ENCODE measurements around the gene ZNF280C.

ZNF280C gene

GRCh38 chrX:130176354-130176776 lies 92.3 kb downstream of the ZNF280C start:
- FAIRE-seq, result no peak

DNA sequence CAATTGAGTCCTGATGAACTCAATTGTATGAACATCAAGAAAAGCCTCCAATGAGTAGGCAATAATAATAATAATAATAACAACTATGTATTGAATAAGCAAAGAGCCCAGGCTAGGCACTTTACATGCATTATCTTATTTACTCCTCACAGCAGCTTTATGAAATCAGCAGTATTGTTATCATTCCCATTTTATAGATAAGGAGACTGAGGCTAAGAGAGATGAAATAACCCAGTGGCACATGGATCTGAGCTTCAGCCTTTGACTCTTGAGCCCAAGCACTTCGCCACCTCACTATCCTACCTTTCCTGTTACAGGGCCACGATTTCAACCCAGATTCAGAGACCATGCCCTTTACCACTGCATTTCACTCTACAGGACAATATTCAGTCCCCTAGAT lies 93.8 kb downstream of the ZNF280C start:
- no peak for FAIRE-seq

- no peak for FAIRE-seq
Observed at GRCh38 chrX:130174045-130174704, 94.5 kb downstream of the ZNF280C start.

GRCh38 chrX:130173190-130173895 lies 95.4 kb downstream of the ZNF280C start:
- no peak for FAIRE-seq

GRCh38 chrX:130172127-130172845 lies 96.4 kb downstream of the ZNF280C start:
- FAIRE-seq, result no peak

- FAIRE-seq, result no peak
Observed at GRCh38 chrX:130171446-130172126, 97.1 kb downstream of the ZNF280C start, which contains the start of gene RAB33A. Gene RAB33A, plus strand, starts transcription at chrX:130171962. Its CDS starts 101 bp downstream, at chrX:130172063.

DNA sequence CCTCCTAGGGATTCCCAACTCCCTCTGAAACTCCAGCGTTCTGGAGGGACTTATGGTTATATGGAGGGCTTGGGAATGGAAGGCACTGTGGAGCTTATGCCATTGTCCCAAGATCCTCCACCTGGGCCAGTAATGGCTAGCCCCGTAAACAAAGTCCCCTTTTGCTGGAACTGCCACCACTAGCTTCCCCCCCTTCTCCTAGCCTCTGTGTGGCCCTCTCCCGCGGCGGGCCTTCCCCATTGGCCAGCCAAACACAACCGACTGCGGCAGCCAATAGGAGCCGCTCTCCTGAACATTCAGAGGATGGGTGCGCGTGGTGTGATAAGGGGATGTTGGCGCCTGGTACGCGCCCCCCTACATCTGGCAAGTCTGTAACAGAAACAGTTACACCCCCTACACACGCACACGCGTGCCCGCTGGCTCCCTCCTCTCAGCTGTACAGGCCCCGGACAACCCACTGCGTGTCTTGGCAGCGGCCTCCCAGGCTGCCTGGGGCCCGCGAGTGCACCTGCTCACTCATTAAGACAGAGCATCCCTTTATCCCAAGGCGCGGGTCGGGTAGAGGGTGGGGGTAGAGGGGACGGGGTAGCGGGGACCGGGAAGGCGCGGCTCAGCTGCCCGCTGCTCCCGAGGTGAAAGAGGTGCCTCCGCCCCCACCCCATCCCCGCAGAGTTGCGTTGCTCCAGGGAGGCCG lies 97.8 kb downstream of the ZNF280C start:
- FAIRE-seq, result no peak

DNA sequence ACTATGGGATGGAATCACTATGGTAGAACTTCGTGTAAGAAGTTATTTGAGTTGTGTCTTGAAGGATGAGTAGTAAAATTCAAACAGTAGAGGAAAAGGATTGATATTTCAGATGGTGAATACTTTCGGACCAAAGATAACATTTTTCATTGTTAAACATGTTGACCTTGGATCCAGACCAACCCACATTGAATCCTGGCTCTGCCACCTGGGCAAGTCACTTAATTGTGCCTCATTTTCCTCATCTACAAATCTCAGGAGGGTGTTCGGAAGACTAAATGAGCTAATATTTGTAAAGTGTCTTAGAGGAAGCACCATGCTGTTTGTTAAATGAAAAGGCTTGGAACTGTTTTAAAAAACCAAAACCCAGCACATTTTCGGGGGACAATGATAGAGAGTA lies 101.7 kb downstream of the ZNF280C start:
- FAIRE-seq, result no peak

DNA sequence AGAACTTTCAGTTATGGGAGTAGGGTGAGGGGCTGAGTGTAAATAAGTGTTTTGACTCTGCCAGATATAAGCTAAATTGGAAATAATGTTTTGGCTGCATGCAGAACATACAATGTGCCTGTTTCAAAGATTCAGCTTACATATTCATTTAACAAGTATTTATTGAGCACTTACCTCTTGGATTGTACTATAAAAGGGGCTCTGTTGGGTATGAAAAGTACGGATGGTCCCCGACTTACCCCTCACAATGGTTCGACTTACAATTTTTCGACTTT lies 102.3 kb downstream of the ZNF280C start:
- no peak for FAIRE-seq

- FAIRE-seq, result peak; percentile 35
Observed at GRCh38 chrX:130165703-130166502, 102.8 kb downstream of the ZNF280C start, which contains the start of gene AIFM1. Gene AIFM1, minus strand, starts transcription at chrX:130165841. Its CDS starts 185 bp downstream, at chrX:130165656.

DNA sequence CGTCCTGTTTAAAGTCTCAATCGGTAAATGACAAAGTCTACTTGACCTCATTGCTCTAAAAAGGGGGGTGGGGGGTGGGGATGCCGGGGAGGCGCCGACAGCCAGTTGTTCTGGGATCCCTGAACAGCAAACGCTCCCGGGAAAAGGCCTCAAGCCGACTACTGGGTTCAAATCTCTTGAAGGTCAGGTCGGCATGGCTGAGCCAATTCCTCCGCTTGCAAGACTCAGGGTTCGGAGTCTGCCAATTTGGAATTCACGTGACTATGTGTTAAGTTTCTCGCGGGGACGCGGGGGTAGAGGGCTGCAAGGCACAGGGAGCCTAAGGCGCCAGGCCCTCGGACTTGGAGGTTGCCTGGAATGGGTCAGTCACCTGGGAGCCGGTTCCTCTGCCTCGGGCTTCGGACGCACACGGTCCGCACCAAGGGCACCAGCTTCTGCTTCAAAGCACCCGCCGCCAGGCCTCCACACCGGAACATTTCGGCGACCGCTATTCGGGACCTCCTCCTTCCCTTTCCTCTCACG lies 103.5 kb downstream of the ZNF280C start:
- FAIRE-seq, result no peak

DNA sequence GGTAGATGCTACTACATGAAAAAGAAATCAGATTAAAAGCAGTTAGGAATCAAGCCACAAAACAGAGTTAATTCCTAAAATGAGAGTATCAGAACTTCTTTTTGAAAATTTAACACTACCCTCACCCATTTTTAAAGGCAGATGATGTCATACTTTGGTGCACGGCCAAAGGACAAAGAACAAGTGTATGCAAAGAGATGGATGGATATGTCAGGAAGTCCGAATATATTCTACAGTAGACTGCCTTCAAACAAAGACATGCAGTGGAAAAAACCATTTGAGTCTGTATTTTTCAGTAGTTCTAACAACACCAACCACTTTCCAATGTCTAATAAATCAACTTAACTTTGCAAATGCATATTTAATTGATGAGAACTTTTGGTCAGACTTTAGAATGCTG lies 105.3 kb downstream of the ZNF280C start:
- no peak for FAIRE-seq

DNA sequence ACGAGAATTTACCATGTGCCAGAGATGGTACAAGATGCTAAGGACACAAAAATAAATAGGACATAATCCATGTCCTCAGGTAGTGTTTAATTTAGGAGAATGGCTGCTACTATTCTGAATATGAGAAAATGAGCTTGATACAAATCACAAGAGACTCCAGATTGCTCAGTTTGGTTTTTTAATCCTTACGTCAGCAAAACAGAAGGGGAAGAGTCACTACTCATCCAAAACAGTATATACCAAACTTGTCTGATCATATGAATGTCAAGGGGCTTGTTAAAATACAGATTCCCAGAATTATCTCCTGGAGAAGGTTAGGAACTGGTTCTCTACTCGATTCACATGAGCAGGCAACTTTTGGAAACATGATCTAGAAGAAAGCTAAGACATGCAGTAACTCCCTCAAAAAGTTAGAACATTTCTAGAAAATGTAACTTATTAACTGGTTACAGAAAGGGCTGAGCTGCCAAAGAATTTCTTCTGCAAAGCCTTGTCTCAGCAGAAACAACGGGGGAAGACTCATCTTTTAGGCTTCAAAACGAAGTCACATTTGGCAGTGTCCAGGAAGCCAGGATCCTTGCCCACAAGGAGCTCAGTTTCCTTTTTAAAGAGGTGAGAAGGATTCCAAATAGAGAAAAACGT lies 106.5 kb downstream of the ZNF280C start:
- no peak for FAIRE-seq

DNA sequence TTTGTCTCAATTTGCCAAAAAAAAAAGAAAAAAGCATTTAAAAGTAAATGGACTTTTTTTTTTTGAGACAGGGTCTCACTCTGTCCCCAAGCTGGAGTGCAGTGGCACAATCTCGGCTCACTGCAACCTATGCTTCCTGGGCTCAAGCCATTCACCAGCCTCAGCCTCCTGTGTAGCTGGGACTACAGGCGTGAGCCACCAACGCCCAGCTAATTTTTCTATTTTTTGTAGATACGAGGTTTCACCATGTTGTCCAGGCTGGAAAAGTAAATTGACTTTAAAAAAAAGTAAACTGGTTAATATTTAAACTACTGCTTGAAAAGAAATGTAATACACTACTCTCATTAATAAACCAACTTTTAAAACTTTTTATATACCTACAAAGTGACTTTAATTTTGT lies 108.9 kb downstream of the ZNF280C start:
- no peak for FAIRE-seq

GRCh38 chrX:130158311-130158710 lies 110.4 kb downstream of the ZNF280C start:
- no peak for FAIRE-seq

- FAIRE-seq, result no peak
Observed at GRCh38 chrX:130155564-130155963, 113.1 kb downstream of the ZNF280C start.
